Upper lobe of left lung (tissue), 4 donors: ENCODE measurements around the gene CAMKV.

Source experiments
- CTCF ChIP-seq, 6 experiments: fragments of 450-650 bp in 4 of 6; fragments of 200-600 bp in 2 of 6; sonication (generic) in 2 of 6; IDR thresholded peaks; one replicate each; pipeline ENCODE4 v1.5.1; 2016 to 2019; ENCODE audit warnings: antibody characterized with exemption in 6 of 6
- POLR2A ChIP-seq, 4 donors: fragments of 450-650 bp; IDR thresholded peaks; one replicate each; pipeline ENCODE4 v1.5.1; 2016 to 2017; ENCODE audit warnings: antibody characterized with exemption in 4 of 4, mild to moderate bottlenecking in 2 of 4

GRCh38 chr3:49845694-49846093 lies 24.0 kb downstream of the CAMKV start:
- TF ChIP-seq CTCF (IDR thresholded peaks at IDR 0.05) = no peak
- no peak for TF ChIP-seq POLR2A (IDR thresholded peaks at IDR 0.05)
